ENCODE results near the gene CXCL10. TPM values are rescaled to one million over a fixed set of nuclear protein-coding genes. Genes with fewer than 3 reads are reported as not detected.
A peak's percentile ranks its signal among the peaks of the same experiment; 100 is the strongest.

Gene CXCL10
- total and polyA plus RNA-seq, 3 experiments from 2014 or later: 1.6 to 1.9 TPM; not detected in 1

- no peak overlapping the region for H3K4me3 Mint-ChIP-seq
- no peaks in the 10 kb centered on the region for H3K9me3 Mint-ChIP-seq
- H3K36me3 ChIP-seq (ENCODE audit: insufficient read depth, low read length): no peaks in the 10 kb centered on the region
- H3K36me3 Mint-ChIP-seq: peaks cover 0 to 1% (median 0%) of the 10 kb centered on the region in 3 donors
- DNase-seq: no peak
- H3K4me1 Mint-ChIP-seq: peaks cover 3 to 18% (median 11%) of the 10 kb centered on the region in 3 donors
- POLR2A ChIA-PET: no interaction called here
- H3K4me1 ChIP-seq (ENCODE audit: insufficient read depth, low read length): peaks cover 6% of the 10 kb centered on the region
- no peaks in the 10 kb centered on the region for H3K27me3 ChIP-seq (ENCODE audit: insufficient read depth, low read length, poor library complexity, severe bottlenecking)
- H3K27ac ChIP-seq (ENCODE audit: low read depth, low read length): no peak overlapping the region
- no peaks in the 10 kb centered on the region for H3K9me3 ChIP-seq (ENCODE audit: low read length)
- no peak overlapping the region for H3K4me3 ChIP-seq (ENCODE audit: low read length)
- H3K27me3 Mint-ChIP-seq: peaks cover 0 to 9% of the 10 kb centered on the region in 2 donors
- CTCF ChIA-PET: no interaction called here
- no peak overlapping the region for H3K27ac Mint-ChIP-seq
These were observed 620 bp downstream of the CXCL10 start for GRCh38 chr4:76022677-76023076.

GRCh38 chr4:76022031-76022430, 1.3 kb downstream of the CXCL10 start:
- Histone ChIP-seq H3K9me3 (ENCODE audit: low read length) (no peaks in the 10 kb centered on the region), H3K36me3 (ENCODE audit: insufficient read depth, low read length) (no peaks in the 10 kb centered on the region), H3K4me3 (ENCODE audit: low read length) (no peak overlapping the region), H3K27me3 (ENCODE audit: insufficient read depth, low read length, poor library complexity, severe bottlenecking) (no peaks in the 10 kb centered on the region), H3K4me1 (ENCODE audit: insufficient read depth, low read length) (peaks cover 6% of the 10 kb centered on the region), H3K27ac (ENCODE audit: low read depth, low read length) (no peak overlapping the region)
- Mint-ChIP-seq H3K4me1 (peaks cover 3 to 18% (median 11%) of the 10 kb centered on the region in 3 donors), H3K27me3 (peaks cover 0 to 9% of the 10 kb centered on the region in 2 donors), H3K9me3 (no peaks in the 10 kb centered on the region), H3K4me3 (no peak overlapping the region), H3K27ac (no peak overlapping the region), H3K36me3 (peaks cover 0 to 1% (median 0%) of the 10 kb centered on the region in 3 donors)
- ChIA-PET POLR2A (no interaction called here), CTCF (no interaction called here)
- no peak for DNase-seq

- no peak overlapping the region for H3K4me3 ChIP-seq (ENCODE audit: low read length)
- H3K36me3 ChIP-seq (ENCODE audit: insufficient read depth, low read length): no peaks in the 10 kb centered on the region
- no peak for DNase-seq
- ChIA-PET CTCF (no interaction called here), POLR2A (no interaction called here)
- H3K4me1 Mint-ChIP-seq: peaks cover 0 to 6% (median 0%) of the 10 kb centered on the region in 3 donors
- H3K27ac Mint-ChIP-seq: no peak overlapping the region
- H3K27me3 ChIP-seq (ENCODE audit: insufficient read depth, low read length, poor library complexity, severe bottlenecking): no peaks in the 10 kb centered on the region
- no peaks in the 10 kb centered on the region for H3K9me3 Mint-ChIP-seq
- H3K27me3 Mint-ChIP-seq: no peaks in the 10 kb centered on the region
- no peak overlapping the region for H3K4me3 Mint-ChIP-seq
- no peaks in the 10 kb centered on the region for H3K4me1 ChIP-seq (ENCODE audit: insufficient read depth, low read length)
- H3K36me3 Mint-ChIP-seq: no peaks in the 10 kb centered on the region
- H3K27ac ChIP-seq (ENCODE audit: low read depth, low read length): no peak overlapping the region
- H3K9me3 ChIP-seq (ENCODE audit: low read length): no peaks in the 10 kb centered on the region
These were observed 6.1 kb downstream of the CXCL10 start for GRCh38 chr4:76017056-76017686.

- DNase-seq: no peak
- Mint-ChIP-seq H3K9me3 (no peaks in the 10 kb centered on the region), H3K36me3 (no peaks in the 10 kb centered on the region), H3K27ac (no peak overlapping the region), H3K27me3 (no peaks in the 10 kb centered on the region), H3K4me3 (no peak overlapping the region), H3K4me1 (no peaks in the 10 kb centered on the region)
- ChIA-PET POLR2A (no interaction called here), CTCF (interaction anchor here (1.4 kb wide), 1 partner anchor 21 kb away, joined by 4 read pairs; no protein-coding TSS in a partner anchor)
- Histone ChIP-seq H3K4me3 (ENCODE audit: low read length) (no peak overlapping the region), H3K36me3 (ENCODE audit: insufficient read depth, low read length) (no peaks in the 10 kb centered on the region), H3K4me1 (ENCODE audit: insufficient read depth, low read length) (no peaks in the 10 kb centered on the region), H3K27me3 (ENCODE audit: insufficient read depth, low read length, poor library complexity, severe bottlenecking) (no peaks in the 10 kb centered on the region), H3K9me3 (ENCODE audit: low read length) (no peaks in the 10 kb centered on the region), H3K27ac (ENCODE audit: low read depth, low read length) (no peak overlapping the region)
These were observed 6.9 kb downstream of the CXCL10 start for GRCh38 chr4:76016393-76016792.

DNA sequence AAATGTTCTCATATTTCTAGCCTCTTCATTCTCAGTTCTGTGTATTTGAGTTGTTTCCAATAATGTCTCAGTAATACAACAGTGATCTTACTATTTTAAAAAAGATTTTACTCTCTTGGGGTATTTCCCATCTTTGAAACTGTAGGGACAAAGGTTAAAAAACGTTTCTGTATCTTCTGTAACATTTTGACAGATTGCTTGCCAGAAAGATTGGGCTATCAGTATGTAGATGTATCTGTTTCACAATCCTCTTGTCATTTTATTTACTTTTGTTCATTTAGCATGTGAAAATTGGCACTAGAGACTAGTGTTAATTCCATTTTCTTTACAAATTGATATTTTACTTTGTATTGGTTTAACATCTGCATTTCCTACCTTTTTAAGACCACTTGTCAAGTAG, 9.8 kb downstream of the CXCL10 start:
- H3K4me1 ChIP-seq (ENCODE audit: insufficient read depth, low read length): no peaks in the 10 kb centered on the region
- POLR2A ChIA-PET: no interaction called here
- H3K36me3 ChIP-seq (ENCODE audit: insufficient read depth, low read length): no peaks in the 10 kb centered on the region
- Mint-ChIP-seq H3K27me3 (no peaks in the 10 kb centered on the region), H3K36me3 (no peaks in the 10 kb centered on the region), H3K4me3 (no peak overlapping the region), H3K4me1 (no peaks in the 10 kb centered on the region), H3K9me3 (no peaks in the 10 kb centered on the region), H3K27ac (no peak overlapping the region)
- no peak overlapping the region for H3K4me3 ChIP-seq (ENCODE audit: low read length)
- no peaks in the 10 kb centered on the region for H3K27me3 ChIP-seq (ENCODE audit: insufficient read depth, low read length, poor library complexity, severe bottlenecking)
- DNase-seq: no peak
- no peaks in the 10 kb centered on the region for H3K9me3 ChIP-seq (ENCODE audit: low read length)
- CTCF ChIA-PET: no interaction called here
- no peak overlapping the region for H3K27ac ChIP-seq (ENCODE audit: low read depth, low read length)

- H3K27ac Mint-ChIP-seq: peak overlapping the region in 1 of 8 donors; percentile 7
- no peak for DNase-seq
- H3K27me3 Mint-ChIP-seq: peaks cover 0 to 1% of the 10 kb centered on the region in 2 donors
- no peaks in the 10 kb centered on the region for H3K36me3 Mint-ChIP-seq
- Histone ChIP-seq H3K27ac (ENCODE audit: low read depth, low read length) (no peak overlapping the region), H3K4me1 (ENCODE audit: insufficient read depth, low read length) (no peaks in the 10 kb centered on the region), H3K9me3 (ENCODE audit: low read length) (no peaks in the 10 kb centered on the region), H3K4me3 (ENCODE audit: low read length) (no peak overlapping the region), H3K36me3 (ENCODE audit: insufficient read depth, low read length) (no peaks in the 10 kb centered on the region), H3K27me3 (ENCODE audit: insufficient read depth, low read length, poor library complexity, severe bottlenecking) (no peaks in the 10 kb centered on the region)
- no peak overlapping the region for H3K4me3 Mint-ChIP-seq
- ChIA-PET CTCF (no interaction called here), POLR2A (no interaction called here)
- H3K9me3 Mint-ChIP-seq: no peaks in the 10 kb centered on the region
- H3K4me1 Mint-ChIP-seq: no peaks in the 10 kb centered on the region
These were observed 10.9 kb downstream of the CXCL10 start for GRCh38 chr4:76012388-76012801.

DNA sequence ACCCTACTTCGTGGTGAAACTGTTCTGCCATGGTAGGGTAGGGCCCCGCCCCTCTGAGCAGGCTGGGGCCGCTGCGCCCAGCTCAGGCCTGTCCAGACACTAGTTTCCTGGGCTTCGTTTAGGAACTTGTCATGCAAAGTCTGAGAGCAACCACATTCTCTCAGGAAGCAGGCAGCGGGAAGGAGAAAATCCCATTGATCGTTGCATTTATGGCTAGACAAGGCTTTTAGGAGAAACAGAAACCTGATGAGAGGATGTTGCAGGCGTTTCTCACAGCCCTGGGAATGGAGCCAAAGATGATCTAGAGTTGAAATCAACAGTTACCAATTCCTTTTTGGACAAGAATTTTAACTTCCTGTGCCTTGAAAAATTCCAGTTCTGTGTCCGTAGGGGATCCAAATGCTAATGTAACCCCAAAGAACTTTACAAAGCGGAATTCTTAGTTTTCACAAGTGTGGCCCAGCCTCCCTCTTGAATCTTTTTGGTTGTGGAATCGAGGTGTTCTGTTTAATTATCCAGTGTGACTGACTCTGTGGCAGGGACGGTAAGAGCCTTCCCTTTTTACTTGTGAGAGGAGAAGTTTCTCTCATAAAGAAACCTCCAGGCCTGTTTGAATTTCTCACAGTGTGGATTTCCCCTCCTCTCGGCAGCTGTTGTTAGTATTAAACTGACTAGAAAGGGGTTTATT, 11.5 kb downstream of the CXCL10 start:
- no peak overlapping the region for H3K4me3 Mint-ChIP-seq
- Histone ChIP-seq H3K27ac (ENCODE audit: low read depth, low read length) (no peak overlapping the region), H3K27me3 (ENCODE audit: insufficient read depth, low read length, poor library complexity, severe bottlenecking) (no peaks in the 10 kb centered on the region), H3K4me3 (ENCODE audit: low read length) (no peak overlapping the region), H3K36me3 (ENCODE audit: insufficient read depth, low read length) (no peaks in the 10 kb centered on the region), H3K9me3 (ENCODE audit: low read length) (no peaks in the 10 kb centered on the region), H3K4me1 (ENCODE audit: insufficient read depth, low read length) (no peaks in the 10 kb centered on the region)
- no peaks in the 10 kb centered on the region for H3K9me3 Mint-ChIP-seq
- H3K36me3 Mint-ChIP-seq: no peaks in the 10 kb centered on the region
- CTCF ChIA-PET: no interaction called here
- H3K4me1 Mint-ChIP-seq: no peaks in the 10 kb centered on the region
- H3K27me3 Mint-ChIP-seq: peaks cover 1 to 4% of the 10 kb centered on the region in 2 donors
- POLR2A ChIA-PET: no interaction called here
- H3K27ac Mint-ChIP-seq: no peak overlapping the region
- no peak for DNase-seq

DNA sequence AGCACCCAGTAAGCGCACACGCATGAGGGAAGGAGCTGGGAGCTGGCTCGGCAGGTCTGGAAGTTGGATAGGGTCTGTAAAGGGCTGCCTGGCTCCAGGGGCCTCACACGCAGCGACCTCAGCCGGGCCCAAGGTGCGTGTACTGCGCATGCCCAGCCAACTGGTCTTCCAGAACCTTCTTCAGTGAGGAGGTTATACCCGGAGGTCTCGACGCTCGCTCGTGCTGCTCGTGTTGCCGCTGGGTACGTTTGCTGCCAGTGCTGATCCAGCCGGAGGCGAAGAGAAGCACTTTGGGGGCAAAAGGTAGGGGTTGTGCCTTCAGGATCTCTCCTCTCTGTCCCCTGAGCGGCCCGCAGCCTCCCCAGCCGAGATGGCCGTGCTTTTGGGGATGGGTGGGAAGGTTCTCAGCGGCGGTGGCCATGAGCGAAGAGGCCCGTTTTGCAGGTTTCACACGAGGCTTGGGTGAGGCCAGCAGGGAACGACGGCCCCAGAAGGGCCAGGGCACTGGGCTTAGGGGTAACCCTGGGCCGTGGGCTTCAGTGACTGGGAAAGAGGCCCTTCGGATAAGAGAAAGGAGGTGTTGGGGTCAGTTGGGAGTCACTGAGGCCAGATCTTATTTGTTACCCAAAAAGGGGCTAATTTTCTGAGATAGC, 12.2 kb downstream of the CXCL10 start:
- Histone ChIP-seq H3K27me3 (ENCODE audit: insufficient read depth, low read length, poor library complexity, severe bottlenecking) (no peaks in the 10 kb centered on the region), H3K36me3 (ENCODE audit: insufficient read depth, low read length) (no peaks in the 10 kb centered on the region), H3K27ac (ENCODE audit: low read depth, low read length) (no peak overlapping the region), H3K4me3 (ENCODE audit: low read length) (no peak overlapping the region), H3K4me1 (ENCODE audit: insufficient read depth, low read length) (no peaks in the 10 kb centered on the region), H3K9me3 (ENCODE audit: low read length) (no peaks in the 10 kb centered on the region)
- Mint-ChIP-seq H3K27ac (no peak overlapping the region), H3K4me3 (no peak overlapping the region), H3K36me3 (no peaks in the 10 kb centered on the region), H3K27me3 (peaks cover 1 to 4% of the 10 kb centered on the region in 2 donors), H3K4me1 (no peaks in the 10 kb centered on the region), H3K9me3 (no peaks in the 10 kb centered on the region)
- ChIA-PET POLR2A (no interaction called here), CTCF (no interaction called here)
- no peak for DNase-seq
